Limb (tissue), 2 donors: ENCODE data around the gene CENPF.
"Not testable (repeated sequence)": the region's sequence is repeated elsewhere in the genome, so short reads cannot be mapped to it uniquely, and the experiment has no call there.

Experiments
- DNase-seq, 2 donors: peaks; one replicate each; pipeline ENCODE4 v3.0.0-alpha.2; 2016; ENCODE audit errors: extremely low spot score in 2 of 2

CENPF gene, protein sequence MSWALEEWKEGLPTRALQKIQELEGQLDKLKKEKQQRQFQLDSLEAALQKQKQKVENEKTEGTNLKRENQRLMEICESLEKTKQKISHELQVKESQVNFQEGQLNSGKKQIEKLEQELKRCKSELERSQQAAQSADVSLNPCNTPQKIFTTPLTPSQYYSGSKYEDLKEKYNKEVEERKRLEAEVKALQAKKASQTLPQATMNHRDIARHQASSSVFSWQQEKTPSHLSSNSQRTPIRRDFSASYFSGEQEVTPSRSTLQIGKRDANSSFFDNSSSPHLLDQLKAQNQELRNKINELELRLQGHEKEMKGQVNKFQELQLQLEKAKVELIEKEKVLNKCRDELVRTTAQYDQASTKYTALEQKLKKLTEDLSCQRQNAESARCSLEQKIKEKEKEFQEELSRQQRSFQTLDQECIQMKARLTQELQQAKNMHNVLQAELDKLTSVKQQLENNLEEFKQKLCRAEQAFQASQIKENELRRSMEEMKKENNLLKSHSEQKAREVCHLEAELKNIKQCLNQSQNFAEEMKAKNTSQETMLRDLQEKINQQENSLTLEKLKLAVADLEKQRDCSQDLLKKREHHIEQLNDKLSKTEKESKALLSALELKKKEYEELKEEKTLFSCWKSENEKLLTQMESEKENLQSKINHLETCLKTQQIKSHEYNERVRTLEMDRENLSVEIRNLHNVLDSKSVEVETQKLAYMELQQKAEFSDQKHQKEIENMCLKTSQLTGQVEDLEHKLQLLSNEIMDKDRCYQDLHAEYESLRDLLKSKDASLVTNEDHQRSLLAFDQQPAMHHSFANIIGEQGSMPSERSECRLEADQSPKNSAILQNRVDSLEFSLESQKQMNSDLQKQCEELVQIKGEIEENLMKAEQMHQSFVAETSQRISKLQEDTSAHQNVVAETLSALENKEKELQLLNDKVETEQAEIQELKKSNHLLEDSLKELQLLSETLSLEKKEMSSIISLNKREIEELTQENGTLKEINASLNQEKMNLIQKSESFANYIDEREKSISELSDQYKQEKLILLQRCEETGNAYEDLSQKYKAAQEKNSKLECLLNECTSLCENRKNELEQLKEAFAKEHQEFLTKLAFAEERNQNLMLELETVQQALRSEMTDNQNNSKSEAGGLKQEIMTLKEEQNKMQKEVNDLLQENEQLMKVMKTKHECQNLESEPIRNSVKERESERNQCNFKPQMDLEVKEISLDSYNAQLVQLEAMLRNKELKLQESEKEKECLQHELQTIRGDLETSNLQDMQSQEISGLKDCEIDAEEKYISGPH (N-terminal part only)

GRCh38 chr1:214602764-214603657 is at the start of gene CENPF:
TSS of gene CENPF (plus strand) at chr1:214603195. CDS start at chr1:214613755, 10,560 bp downstream.
- DNase-seq: peak; percentile 95 to 99

DNA sequence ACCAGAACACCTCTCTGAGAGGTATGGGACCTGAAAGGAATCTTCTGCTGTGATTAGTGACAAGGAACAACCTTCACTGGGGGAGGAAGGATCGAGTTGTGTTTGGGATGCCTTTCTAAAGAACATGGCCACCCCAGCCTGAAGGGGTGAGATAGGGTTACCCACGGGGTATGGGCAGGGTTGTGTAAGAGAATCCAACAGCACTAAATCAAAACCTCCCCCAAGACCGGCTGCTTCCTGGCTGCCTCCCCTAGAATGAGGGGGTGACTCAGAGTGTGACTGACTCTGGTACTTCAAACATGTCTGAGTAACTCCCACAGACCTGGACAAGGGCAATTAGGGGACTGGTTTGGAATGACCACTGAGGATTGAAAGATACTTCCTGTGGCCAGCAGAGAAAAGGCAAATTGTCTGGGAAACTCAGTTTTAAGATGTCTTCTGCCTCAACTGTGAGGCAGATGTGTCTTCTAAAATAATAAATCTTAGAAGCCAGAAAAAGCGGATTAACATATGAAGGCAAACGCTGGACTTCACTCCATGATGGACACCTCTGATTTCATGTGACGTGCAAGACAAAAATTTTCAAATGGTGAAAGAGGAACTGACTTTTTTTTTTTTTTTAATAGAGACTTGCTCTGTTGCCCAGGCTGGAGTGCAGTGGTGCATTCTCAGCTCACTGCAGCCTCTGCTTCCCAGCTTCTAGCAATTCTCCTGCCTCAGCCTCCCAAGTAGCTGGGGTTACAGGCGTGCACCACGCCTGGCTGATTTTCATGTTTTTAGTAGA is 44.9 kb upstream of the CENPF start:
- DNase-seq: no peak

- no peak for DNase-seq
Measured at GRCh38 chr1:214563881-214564280, 39.1 kb upstream of the CENPF start.

- DNase-seq: no peak
Measured at GRCh38 chr1:214565310-214565709, 37.7 kb upstream of the CENPF start.

DNA sequence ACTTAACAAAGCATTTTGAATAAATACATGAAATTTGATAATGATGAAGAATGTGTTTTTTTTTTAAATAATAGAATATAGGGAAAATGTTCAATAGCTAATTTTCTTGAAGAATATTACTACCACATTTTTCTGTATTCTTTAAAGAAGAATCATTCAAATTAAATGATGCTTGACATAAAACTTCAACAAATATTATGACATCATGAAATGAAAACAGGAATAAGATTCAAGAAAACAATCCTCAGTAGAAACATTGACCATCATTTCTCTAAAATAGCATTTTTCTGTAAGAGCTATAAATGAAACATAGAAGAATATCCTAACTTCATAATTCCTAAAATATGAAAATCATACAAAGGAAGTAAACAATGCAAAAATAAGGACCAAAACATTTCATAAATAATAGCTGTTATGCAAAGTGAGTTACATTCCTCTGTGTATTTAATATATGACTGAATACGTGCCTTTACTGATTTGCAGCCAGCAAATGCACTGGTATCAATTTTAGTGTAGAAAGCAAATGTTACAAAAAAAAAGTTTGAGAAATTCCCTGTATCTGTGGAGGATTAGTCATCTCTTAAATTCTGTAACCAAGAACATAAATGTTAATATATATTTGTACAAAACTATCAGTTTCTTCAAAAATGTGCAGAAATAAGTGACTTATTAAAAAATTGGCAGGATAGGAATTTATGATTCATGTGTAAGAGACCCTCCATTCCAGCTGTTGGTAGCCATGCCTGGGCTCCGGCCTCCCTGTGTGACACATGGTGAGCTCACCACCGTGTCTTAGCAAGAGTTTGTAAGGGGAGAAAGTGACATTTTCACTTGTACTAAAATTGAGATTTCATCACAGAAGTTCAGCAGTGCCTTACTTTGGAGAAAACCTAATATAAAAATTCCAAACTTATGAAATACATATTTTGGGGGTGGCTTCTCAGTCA is 36.6 kb upstream of the CENPF start:
- DNase-seq: no peak

GRCh38 chr1:214567481-214567980 is 35.5 kb upstream of the CENPF start:
- no peak for DNase-seq

GRCh38 chr1:214568328-214568727 is 34.7 kb upstream of the CENPF start:
- DNase-seq: no peak

GRCh38 chr1:214569357-214570004 is 33.5 kb upstream of the CENPF start:
- DNase-seq: no peak

DNA sequence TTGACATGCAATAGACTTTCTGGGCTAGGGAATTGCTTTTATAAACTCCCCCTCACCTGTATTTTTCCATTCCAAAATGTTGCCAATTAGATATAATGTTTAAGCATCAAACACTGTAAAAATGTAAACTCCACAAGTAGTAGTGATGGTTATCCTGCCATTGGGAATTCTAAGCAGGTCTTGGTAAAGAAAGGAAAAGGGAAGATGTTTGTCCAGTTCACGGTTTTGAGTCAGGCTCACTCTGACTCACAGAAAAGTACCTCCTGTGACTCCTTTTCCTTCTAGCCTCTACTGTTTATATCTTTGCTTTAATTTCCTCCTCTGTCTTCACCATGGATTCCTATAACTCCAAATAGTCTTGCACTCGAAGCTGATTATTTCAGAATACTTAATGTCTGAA is 32.6 kb upstream of the CENPF start:
- DNase-seq: no peak

GRCh38 chr1:214571281-214571680 is 31.7 kb upstream of the CENPF start:
- no peak for DNase-seq

GRCh38 chr1:214573386-214574318 is 29.3 kb upstream of the CENPF start:
- DNase-seq: no peak

DNA sequence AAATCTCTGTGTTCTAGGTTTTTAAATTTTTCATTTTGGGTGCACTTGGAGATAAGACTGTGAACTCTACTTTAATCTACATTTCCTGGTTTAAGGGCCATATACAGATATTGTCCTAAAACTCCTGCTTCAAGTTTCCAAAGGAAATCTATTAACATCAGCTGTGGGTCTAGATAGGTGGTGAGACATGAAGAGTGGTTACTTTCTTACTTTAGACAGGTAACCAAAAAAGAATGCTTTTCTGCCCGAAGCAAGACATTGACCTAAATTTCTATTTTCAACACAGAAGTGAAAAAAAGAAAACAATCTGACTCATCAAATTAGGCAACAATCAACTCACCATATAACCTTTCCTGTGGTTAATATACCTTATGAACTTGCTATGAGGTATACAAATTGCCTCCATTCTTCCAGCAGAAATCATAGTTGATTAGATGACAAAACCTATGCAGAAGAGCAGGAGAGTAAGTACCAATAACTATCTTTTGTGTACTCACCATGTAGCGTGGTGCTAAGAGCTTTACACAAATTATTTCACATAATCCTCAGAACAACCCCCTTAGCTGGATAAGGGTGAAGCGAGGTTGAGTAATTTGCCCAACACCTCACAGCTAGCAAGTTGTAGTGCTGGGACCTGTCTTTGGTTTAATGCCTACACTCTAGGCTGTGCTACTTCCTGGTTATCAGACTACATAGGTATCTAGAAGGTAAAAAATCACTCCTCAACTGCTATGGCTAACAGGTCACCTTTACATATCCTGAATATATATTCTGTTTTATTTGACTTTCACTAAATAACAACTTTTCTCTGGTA is 28.2 kb upstream of the CENPF start:
- DNase-seq: no peak

DNA sequence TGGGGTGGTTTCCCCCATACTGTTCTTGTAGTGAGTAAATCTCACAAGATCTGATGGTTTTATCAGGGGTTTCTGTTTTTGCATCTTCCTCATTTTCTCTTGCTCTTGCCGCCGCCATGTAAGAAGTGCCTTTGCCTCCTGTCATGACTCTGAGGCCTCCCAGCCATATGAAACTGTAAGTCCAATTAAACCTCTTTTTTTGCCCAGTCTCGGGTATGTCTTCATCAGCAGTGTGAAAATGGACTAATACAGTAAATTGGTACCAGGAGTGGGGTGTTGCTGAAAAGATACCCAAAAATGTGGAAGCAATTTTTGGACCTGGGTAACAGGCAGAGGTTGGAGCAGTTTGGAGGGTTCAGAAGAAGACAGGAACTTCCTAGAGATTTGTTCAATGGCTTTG is 26.9 kb upstream of the CENPF start:
- not testable (repeated sequence) for DNase-seq

- DNase-seq: no peak
Measured at GRCh38 chr1:214579183-214579582, 23.8 kb upstream of the CENPF start.

DNA sequence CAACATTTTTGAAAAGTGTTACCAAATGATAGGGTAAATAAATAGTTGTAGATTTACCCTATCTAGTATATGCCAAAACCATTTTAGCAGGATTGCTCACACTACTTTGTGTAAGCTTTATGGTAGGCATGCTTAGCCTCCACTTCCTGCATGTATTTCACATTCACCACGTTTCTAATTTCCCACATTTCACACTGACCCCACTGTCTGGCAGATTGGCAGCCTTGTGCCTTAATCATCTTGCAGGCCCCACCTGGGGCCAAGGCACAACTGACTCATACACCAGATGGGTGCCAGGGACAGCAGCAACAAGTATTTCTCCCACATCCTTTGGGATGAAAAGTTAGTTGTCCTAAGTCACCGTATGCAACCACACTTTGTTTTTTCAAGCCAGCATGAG is 21.2 kb upstream of the CENPF start:
- no peak for DNase-seq

- no peak for DNase-seq
Measured at GRCh38 chr1:214582289-214582891, 20.6 kb upstream of the CENPF start.
